ENCODE results near the gene TIGAR.

- no peak for TF ChIP-seq POLR2A (IDR thresholded peaks at IDR 0.05; ENCODE audit: low read length)
- TF ChIP-seq GATA1 (IDR thresholded peaks at IDR 0.05; ENCODE audit: low read depth, low read length) = no peak
These were observed 23.4 kb upstream of the TIGAR start for GRCh38 chr12:4297617-4298016.
